ENCODE results near the gene FKBP7.
"Not testable (repeated sequence)": the region's sequence is repeated elsewhere in the genome, so short reads cannot be mapped to it uniquely, and the experiment has no call there.

Gene FKBP7

GRCh38 chr2:178448968-178449661 lies 29.3 kb downstream of the FKBP7 start:
- no peak for TF ChIP-seq ZNF274 (IDR thresholded peaks at IDR 0.05; ENCODE audit: low read depth, low read length)
- H3K4me3 ChIP-seq (ENCODE audit: low read length), result peak overlapping the region; percentile 90

GRCh38 chr2:178441426-178441825 lies 37.0 kb downstream of the FKBP7 start:
- H3K4me3 ChIP-seq (ENCODE audit: low read length), result no peak overlapping the region
- TF ChIP-seq ZNF274 (IDR thresholded peaks at IDR 0.05; ENCODE audit: low read depth, low read length), result no peak

DNA sequence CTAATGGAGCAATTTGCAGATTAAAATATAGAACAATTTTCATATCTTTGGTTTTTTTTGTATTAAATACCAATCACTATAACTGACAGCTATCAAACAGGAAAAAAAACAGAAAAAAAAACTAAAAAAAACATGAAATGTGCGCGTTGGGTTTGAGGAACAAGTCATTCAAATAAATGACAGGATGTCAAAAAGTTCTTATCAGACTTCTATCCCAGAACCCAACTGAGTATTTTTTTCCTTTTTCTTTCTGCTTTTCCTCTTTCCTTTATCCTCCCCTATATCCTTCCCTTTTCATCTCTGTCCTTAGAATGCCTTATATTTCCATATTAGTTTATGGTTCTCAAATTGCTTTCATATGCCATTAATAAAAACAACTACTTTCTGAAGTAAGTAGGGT lies 41.7 kb downstream of the FKBP7 start:
- no peak for TF ChIP-seq ZNF274 (IDR thresholded peaks at IDR 0.05; ENCODE audit: low read depth, low read length)
- no peak overlapping the region for H3K4me3 ChIP-seq (ENCODE audit: low read length)

GRCh38 chr2:178429336-178429735 lies 49.1 kb downstream of the FKBP7 start:
- TF ChIP-seq ZNF274 (IDR thresholded peaks at IDR 0.05; ENCODE audit: low read depth, low read length), result no peak
- no peak overlapping the region for H3K4me3 ChIP-seq (ENCODE audit: low read length)

- TF ChIP-seq ZNF274 (IDR thresholded peaks at IDR 0.05; ENCODE audit: low read depth, low read length), result no peak
- no peak overlapping the region for H3K4me3 ChIP-seq (ENCODE audit: low read length)
Observed at GRCh38 chr2:178428396-178428806, 50.0 kb downstream of the FKBP7 start.

GRCh38 chr2:178427458-178427857 lies 50.9 kb downstream of the FKBP7 start:
- TF ChIP-seq ZNF274 (IDR thresholded peaks at IDR 0.05; ENCODE audit: low read depth, low read length), result no peak
- no peak overlapping the region for H3K4me3 ChIP-seq (ENCODE audit: low read length)

DNA sequence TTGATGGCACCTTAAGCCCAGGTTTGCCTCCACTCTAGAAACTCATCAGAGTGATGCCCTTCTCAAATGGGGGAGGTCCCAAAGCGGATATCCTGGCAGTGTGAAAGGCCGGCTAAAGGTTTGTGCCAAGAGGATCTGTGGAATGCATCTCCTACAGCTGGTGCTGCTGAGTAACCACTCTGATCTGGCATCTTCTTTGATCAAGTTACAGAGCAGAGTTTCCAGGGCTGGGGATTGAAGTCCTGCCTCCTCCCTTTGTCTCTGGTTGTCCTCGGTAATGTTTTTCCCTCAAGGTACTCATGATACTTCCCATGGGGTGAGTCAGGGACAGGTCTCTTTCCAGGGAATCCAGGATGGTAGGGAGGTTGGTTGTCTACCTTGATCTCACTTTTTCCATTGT lies 52.0 kb downstream of the FKBP7 start:
- TF ChIP-seq ZNF274 (IDR thresholded peaks at IDR 0.05; ENCODE audit: low read depth, low read length), result no peak
- no peak overlapping the region for H3K4me3 ChIP-seq (ENCODE audit: low read length)

GRCh38 chr2:178425255-178425827 lies 53.1 kb downstream of the FKBP7 start:
- no peak overlapping the region for H3K4me3 ChIP-seq (ENCODE audit: low read length)

DNA sequence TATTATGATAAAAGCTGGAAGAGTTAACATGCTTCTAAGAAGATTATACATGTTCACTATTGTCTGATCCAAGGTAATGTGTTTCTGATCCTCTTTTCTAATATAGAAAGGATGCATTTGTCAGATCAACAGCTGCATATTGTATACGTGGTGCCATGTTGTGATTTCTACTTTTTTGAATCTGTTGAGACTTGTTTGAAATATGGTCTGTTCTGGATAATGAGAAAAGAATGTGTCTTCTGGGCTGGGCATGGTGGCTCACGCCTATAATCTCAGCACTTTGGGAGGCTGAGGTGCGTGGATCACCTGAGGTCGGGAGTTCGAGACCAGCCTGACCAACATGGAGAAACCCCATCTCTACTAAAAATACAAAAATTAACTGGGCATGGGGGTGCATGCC lies 54.7 kb downstream of the FKBP7 start:
- not testable (repeated sequence) for H3K4me3 ChIP-seq (ENCODE audit: low read length)

More at GRCh38 chr2:178425255-178425827, 53.1 kb downstream of the FKBP7 start:
- TF ChIP-seq ZNF274 (IDR thresholded peaks at IDR 0.05; ENCODE audit: low read depth, low read length), result no peak

GRCh38 chr2:178422097-178422496 lies 56.3 kb downstream of the FKBP7 start:
- TF ChIP-seq ZNF274 (IDR thresholded peaks at IDR 0.05; ENCODE audit: low read depth, low read length), result no peak
- H3K4me3 ChIP-seq (ENCODE audit: low read length), result no peak overlapping the region

GRCh38 chr2:178420463-178420999 lies 57.9 kb downstream of the FKBP7 start:
- TF ChIP-seq ZNF274 (IDR thresholded peaks at IDR 0.05; ENCODE audit: low read depth, low read length), result no peak
- no peak overlapping the region for H3K4me3 ChIP-seq (ENCODE audit: low read length)

GRCh38 chr2:178419123-178419522 lies 59.3 kb downstream of the FKBP7 start:
- H3K4me3 ChIP-seq (ENCODE audit: low read length), result no peak overlapping the region
- no peak for TF ChIP-seq ZNF274 (IDR thresholded peaks at IDR 0.05; ENCODE audit: low read depth, low read length)

GRCh38 chr2:178418426-178418825 lies 60.0 kb downstream of the FKBP7 start:
- H3K4me3 ChIP-seq (ENCODE audit: low read length), result no peak overlapping the region
- TF ChIP-seq ZNF274 (IDR thresholded peaks at IDR 0.05; ENCODE audit: low read depth, low read length), result no peak

DNA sequence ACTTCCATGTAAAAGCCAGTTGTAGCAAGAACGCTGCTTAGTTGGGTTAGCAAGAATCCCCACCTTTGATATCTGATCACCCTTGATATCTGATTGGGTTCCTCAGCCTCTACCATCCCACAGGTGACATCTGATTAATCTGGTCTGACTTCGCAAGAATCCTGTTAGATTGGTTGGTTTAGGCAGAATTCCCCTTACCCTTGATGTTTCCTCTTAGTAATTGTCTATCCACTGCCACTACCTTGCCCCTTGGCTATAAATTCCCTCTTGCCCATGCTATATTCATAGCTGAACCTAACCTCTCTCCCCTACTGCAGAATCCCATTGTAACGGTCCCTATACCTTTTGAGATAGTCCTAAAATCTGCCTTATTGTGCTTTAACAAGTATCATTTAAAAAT lies 60.5 kb downstream of the FKBP7 start:
- no peak overlapping the region for H3K4me3 ChIP-seq (ENCODE audit: low read length)
- TF ChIP-seq ZNF274 (IDR thresholded peaks at IDR 0.05; ENCODE audit: low read depth, low read length), result no peak

DNA sequence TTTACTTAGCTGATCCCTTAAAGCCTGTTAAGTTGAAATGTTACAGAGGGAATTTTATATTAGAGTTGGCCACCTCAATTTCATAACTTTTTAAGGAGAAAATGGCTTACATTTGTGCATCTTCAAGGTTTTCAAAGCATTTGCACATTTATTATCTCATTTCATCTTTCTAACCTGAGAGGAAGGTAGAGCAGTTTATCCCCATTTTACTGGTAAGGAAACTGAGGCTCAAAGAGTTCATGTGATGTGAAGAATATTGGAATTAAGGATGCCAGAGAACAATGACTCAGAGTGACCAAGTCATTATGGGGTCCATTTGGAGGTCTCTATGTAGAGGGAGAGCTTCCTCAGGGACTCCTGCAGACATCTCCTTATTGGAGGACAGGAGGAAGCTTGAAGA lies 62.4 kb downstream of the FKBP7 start:
- H3K4me3 ChIP-seq (ENCODE audit: low read length), result no peak overlapping the region
- no peak for TF ChIP-seq ZNF274 (IDR thresholded peaks at IDR 0.05; ENCODE audit: low read depth, low read length)

All from GM08714 (cell line).